ENCODE results near the gene NEURL2.

The NEURL2 gene

DNA sequence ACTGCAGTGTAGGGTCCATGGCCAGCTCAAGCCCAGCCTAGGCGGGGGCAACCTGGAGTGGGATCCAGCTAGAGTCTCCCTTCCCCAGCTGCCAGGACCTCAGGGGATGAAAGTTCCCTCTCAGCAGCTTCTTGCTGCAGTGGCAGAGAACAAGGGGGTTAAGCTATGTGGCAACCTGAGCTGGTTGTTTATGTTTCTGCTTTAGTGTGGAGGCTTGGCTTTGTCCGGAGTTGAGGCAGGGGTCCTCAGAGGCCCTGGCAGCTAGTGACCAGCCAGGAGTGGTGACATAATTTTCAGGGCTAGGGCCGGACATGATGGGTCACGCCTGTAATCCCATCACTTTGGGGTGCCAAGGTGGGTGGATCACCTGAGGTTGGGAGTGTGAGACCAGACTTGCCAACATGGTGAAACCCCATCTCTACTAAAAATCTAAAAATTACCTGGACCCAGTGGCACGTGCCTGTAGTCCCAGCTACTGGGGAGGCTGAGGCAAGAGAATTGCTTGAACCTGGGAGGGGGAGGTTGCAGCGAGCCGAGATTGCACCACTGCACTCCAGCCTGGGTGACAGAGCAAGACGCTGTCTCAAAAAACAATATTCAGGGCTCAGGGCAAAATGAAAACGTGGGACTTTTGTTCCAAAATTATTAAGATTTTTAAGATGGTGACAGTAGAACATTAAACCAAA, 35.0 kb upstream of the NEURL2 start:
- DNase-seq (ENCODE audit: low read depth): no peak
- TF ChIP-seq, protein P1, sequence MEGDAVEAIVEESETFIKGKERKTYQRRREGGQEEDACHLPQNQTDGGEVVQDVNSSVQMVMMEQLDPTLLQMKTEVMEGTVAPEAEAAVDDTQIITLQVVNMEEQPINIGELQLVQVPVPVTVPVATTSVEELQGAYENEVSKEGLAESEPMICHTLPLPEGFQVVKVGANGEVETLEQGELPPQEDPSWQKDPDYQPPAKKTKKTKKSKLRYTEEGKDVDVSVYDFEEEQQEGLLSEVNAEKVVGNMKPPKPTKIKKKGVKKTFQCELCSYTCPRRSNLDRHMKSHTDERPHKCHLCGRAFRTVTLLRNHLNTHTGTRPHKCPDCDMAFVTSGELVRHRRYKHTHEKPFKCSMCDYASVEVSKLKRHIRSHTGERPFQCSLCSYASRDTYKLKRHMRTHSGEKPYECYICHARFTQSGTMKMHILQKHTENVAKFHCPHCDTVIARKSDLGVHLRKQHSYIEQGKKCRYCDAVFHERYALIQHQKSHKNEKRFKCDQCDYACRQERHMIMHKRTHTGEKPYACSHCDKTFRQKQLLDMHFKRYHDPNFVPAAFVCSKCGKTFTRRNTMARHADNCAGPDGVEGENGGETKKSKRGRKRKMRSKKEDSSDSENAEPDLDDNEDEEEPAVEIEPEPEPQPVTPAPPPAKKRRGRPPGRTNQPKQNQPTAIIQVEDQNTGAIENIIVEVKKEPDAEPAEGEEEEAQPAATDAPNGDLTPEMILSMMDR (conservative IDR thresholded peaks at IDR 0.05; ENCODE audit: low read depth, low read length): no peak
- H3K4me3 ChIP-seq (ENCODE audit: low read length): no peak overlapping the region

DNA sequence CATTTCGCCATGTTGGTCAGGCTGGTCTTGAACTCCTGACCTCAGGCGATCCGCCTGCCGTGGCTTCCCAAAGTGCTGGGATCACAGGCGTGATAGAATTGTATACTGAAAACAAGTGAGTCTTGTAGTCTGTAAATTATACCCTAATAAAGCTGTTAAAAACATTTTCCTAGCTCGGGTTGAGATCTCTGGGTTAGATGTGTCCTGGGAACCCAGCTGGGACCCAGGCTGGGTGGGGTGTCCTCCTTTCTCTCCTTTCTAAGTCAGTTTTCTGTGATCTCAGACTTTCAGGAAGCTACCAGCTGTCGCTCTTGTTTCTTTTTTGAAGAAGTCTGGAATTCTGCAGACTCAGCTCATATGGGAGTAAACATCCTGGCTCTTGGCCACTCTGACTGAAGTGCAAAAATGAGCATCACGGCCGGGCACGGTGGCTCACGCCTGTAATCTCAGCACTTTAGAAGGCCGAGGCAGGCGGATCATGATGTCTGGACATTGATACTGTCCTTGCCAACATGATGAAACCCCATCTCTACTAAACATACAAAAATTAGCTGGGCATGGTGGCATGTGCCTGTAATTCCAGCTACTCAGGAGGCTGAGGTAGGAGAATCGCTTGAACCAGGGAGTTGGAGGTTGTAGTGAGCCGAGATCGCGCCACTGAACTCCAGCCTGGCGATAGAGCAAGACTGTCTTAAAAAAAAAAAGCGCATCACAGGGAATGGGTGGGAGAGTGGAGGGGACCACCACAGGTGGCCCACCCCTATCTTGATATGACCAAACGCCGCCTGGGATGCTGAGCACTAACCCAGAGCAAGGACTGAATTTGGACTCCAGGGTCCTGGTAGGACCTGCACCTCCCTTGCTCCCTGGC, 33.6 kb upstream of the NEURL2 start:
- no peak for DNase-seq (ENCODE audit: low read depth)
- no peak overlapping the region for H3K4me3 ChIP-seq (ENCODE audit: low read length)
- TF ChIP-seq, protein P1 (conservative IDR thresholded peaks at IDR 0.05; ENCODE audit: low read depth, low read length): no peak

DNA sequence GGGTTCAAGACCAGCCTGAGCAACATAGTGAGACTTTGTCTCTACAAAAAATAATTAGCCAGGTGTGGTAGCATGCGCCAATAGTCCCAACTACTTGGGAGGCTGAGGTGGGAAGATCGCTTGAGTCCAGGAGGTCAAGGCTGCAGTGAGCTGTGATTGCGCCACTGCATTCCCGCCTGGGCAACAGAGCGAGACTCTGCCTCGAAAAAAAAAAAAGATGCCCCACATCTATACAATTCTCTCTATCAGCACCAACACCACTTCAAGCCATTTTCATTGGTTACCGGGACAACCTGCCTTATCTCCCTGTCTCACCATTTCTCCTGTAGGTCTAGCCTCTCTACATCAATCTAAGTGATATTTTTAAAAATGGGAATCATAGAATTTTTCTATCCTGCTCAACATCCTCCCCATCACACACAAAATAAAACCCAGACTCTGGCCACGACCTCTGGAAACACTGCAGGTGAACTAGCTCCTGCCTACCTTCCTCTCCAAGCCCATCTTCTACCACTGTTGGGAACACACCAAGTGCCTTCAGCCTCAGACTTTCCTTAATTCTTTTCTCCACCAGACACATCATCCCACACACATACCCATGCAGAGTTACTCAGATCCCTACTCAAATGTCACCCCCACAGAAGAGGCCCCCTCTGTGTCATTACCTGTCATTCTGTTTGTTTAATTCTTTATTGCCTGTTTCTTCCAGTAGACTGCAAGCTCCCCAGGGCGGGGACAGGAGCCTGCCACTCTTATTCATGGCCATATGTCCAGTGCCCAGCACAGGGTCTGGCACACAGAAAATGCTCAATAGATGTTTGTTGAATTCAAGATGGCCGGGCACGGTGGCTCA, 30.6 kb upstream of the NEURL2 start:
- H3K4me3 ChIP-seq (ENCODE audit: low read length): no peak overlapping the region
- DNase-seq (ENCODE audit: low read depth): no peak
- TF ChIP-seq, protein P1 (conservative IDR thresholded peaks at IDR 0.05; ENCODE audit: low read depth, low read length): no peak

DNA sequence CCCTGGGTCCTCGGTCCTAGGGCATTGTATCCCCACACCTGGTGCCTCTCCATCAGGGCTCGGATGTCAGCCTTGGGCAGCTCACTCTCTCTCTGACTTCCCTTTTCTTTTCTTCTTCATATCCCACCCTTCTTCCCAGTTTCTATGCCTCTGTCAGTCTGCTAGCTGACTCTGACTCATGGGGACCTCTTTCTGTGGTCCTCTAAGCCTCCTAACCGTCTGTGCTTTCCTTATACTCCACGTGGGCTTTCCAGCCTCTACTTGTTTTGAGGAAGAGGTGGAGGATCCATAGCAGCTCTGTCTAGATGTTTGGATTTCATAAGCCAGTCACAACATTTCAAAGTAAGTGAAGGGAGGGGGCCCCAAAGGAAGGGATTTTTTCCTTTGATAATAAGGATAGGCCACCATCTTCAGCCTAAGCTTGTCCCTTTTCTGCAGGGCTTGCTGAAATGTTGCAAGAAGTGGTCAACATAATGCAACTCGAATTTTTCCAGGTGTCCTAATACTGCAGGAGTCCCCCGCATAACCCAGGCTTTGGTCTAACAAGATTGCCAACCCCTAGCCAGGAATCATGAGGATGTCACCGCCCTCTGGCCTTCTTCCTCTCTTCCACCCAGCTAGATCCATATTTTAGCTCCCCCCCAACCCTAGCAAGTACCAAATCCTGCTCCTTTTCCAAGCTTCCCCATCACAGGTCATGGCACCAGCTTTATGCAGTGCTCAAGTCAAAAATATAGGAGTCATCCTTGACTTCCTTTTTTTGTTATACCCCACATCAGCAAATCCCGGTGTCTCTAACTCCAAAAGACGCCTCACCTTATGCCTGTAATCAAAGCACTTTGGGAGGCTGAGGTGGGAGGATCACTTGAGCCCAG, 29.7 kb upstream of the NEURL2 start:
- TF ChIP-seq, protein P1 (conservative IDR thresholded peaks at IDR 0.05; ENCODE audit: low read depth, low read length): no peak
- DNase-seq (ENCODE audit: low read depth): no peak
- H3K4me3 ChIP-seq (ENCODE audit: low read length): no peak overlapping the region

DNA sequence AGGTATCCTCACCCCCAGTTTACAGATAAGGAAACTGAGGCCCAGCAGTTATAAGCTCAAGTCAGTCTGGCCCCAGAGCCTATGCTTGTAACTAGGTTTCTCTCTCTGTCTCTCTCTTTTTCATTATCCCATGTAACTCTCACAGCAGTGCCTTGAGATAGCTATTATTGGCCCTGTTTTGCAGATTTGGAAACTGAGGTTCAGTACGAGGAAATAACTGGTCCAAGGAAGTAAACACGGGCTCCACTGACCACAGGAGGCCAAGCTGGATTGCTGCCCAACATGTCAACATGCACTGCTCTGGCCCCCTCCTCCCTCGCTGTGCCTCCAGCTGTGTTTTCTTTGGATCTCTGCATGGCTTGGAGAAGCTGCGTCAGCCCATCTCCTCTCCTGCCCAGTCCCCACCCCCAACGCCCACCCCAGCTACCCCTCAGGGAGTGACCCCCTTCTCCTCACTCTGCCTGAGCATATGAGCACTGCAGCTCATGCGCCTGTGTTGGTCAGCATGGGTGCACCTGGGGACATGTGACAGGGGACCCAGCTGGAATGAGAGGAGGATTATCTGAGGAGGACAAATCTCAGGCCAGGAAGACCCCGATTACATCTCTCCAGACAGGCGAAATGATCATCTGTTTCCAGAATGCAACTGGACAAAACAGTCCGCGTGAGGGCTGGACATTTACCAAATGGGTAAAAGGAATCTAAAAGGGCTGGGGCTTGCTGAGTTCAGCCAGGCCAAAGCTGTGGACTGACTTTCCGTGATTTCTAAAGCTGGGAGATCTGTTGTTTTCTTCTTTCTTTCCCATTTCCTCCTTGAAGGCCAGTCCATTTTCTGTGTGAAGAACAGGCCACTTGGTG, 28.8 kb upstream of the NEURL2 start:
- no peak overlapping the region for H3K4me3 ChIP-seq (ENCODE audit: low read length)
- DNase-seq (ENCODE audit: low read depth): no peak
- TF ChIP-seq, protein P1 (conservative IDR thresholded peaks at IDR 0.05; ENCODE audit: low read depth, low read length): no peak
